HL-60 (cell line): Measurements from ENCODE around the gene KANK3.
"Not testable (repeated sequence)": the region's sequence is repeated elsewhere in the genome, so short reads cannot be mapped to it uniquely, and the experiment has no call there.

ENCODE experiments used
- POLR2AphosphoS5 ChIP-seq: IDR thresholded peaks from 2 replicates; pipeline ENCODE4 v1.6.1; 2012; ENCODE audit warnings: low read depth
- SPI1 ChIP-seq: IDR thresholded peaks from 2 replicates; pipeline ENCODE4 v1.6.1; 2012; ENCODE audit warnings: low read depth, mild to moderate bottlenecking, borderline replicate concordance
- TF ChIP-seq, protein P1 (sequence below): IDR thresholded peaks from one replicate; pipeline ENCODE4 v1.5.1; 2011; ENCODE audit warnings: low read length, control low read depth, inconsistent platforms; ENCODE audit not compliant: insufficient read depth

DNA sequence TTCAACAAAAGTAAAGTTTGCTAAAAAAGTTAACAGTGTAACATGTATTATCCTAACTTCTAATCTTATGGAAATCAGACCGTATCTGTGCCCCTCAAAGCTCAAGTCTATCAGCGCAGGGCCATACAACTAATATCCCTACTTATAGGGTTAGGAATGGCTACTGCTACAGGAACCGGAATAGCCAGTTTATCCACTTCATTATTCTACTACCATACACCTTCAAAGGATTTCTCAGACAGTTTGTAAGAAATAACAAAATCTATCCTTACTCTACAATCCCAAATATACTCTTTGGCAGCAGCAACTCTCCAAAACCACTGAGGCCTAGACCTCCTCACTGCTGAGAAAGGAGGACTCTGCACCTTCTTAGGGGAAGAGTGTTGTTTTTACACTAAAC lies 42.5 kb upstream of the KANK3 start:
- TF ChIP-seq, protein P1, sequence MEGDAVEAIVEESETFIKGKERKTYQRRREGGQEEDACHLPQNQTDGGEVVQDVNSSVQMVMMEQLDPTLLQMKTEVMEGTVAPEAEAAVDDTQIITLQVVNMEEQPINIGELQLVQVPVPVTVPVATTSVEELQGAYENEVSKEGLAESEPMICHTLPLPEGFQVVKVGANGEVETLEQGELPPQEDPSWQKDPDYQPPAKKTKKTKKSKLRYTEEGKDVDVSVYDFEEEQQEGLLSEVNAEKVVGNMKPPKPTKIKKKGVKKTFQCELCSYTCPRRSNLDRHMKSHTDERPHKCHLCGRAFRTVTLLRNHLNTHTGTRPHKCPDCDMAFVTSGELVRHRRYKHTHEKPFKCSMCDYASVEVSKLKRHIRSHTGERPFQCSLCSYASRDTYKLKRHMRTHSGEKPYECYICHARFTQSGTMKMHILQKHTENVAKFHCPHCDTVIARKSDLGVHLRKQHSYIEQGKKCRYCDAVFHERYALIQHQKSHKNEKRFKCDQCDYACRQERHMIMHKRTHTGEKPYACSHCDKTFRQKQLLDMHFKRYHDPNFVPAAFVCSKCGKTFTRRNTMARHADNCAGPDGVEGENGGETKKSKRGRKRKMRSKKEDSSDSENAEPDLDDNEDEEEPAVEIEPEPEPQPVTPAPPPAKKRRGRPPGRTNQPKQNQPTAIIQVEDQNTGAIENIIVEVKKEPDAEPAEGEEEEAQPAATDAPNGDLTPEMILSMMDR: not testable (repeated sequence)
- not testable (repeated sequence) for TF ChIP-seq SPI1, POLR2AphosphoS5
